HG02970 (cell line): ENCODE measurements around the gene CDK15.

Experiments used
- ATAC-seq: cut with Tn5 transposase; IDR thresholded peaks from one replicate; pipeline ENCODE4 v1.9.1; 2021; ENCODE audit warnings: mild to moderate bottlenecking, moderate library complexity, moderate number of reproducible peaks; ENCODE audit not compliant: unreplicated experiment, low FRiP score

The CDK15 gene

DNA sequence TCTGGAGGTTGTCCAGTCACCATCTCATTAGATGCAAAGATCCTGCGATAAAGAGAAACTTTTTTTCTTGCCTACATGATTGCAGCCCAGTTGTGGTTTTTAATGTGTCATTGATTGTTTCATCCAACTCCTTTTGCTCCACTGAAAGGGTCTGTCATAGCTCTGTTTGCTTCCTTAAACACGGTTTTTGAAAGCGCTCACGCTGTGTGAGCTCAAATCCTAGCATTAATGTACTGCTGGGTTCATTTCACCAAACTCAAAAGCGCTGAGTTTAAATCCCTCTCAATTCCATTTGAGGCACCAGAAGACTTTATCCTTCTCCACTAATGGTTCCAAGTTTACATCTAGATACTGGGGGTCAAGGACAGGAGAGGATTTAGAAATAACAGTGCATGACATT, 53.6 kb downstream of the CDK15 start:
- ATAC-seq: no peak

- no peak for ATAC-seq
Measured at GRCh38 chr2:201860636-201861066, 54.3 kb downstream of the CDK15 start.

- ATAC-seq: no peak
Measured at GRCh38 chr2:201862843-201863242, 56.5 kb downstream of the CDK15 start.

DNA sequence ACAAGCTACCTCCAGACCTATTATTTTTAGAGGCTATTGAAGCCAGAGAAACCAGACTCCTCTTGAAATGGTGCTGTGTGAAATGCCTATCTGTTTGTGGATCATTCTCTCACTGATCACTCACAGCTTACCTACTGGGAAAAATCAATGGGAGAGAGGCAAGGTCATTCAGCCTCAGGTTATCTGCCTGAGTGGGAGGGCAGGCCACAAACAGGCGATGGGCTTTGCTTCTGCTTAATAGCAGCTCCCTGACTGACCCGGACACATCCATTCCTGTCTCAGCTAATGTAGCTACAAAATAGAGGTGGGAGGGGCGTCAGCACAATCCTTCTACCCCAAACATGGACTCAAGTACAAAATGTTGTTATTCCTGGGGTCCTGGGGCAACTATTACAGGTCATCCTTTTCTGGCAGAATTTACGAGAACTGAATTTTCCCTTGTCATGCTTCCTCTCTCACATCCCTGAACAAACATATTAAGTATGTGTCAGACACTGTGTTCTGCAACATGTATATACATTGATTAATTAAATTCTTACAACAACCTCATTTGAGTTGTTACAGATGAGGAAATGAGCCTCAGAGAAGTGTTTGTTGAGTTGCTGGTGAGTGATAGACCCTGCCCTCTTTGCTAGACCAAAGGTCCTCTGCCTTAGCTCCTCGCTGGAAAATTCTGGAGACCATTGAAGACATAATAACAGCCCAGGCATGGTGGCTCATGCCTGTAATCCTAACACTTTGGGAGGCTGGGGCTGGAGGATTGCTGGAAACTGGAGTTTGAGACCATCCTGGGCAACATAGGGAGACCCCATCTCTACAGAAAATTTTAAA, 60.5 kb downstream of the CDK15 start:
- ATAC-seq: no peak

GRCh38 chr2:201871471-201871870, 65.1 kb downstream of the CDK15 start:
- no peak for ATAC-seq

DNA sequence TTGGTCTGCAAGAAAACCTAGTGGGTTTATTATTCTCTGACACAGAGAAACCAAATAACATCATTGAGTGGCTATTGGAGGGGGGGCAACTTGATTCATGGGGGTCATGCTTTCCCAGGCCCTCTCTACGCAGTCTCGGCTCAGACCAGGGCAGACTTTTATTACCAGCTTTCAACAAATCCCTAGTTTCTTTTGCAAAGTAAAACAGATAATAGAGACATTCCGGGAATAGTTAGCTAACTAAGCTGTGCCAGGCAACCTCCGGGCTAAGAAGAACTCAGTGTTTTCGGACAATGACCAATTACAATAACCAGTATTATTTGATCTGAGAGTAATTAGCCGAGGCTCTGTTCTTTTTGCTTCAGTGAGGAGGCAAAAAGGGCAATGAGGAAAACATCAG, 66.3 kb downstream of the CDK15 start:
- ATAC-seq: no peak

DNA sequence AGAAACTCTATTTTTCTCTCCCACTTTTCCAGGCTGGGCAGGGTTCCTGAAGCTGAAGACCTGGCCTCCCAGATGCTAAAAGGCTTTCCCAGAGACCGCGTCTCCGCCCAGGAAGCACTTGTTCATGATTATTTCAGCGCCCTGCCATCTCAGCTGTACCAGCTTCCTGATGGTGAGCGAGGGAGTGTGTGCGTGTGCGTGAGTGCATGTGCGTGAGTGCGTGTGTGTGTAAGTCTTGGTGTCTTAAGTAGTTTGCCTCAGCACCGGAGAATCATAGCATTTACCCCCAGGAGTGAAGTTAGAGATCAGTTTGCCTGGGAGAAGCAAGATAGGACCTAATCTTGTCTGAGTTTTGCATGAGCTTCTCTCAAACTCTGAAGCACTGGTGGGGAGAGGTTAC, 73.7 kb downstream of the CDK15 start:
- ATAC-seq: no peak

GRCh38 chr2:201880579-201880978, 74.2 kb downstream of the CDK15 start:
- no peak for ATAC-seq

DNA sequence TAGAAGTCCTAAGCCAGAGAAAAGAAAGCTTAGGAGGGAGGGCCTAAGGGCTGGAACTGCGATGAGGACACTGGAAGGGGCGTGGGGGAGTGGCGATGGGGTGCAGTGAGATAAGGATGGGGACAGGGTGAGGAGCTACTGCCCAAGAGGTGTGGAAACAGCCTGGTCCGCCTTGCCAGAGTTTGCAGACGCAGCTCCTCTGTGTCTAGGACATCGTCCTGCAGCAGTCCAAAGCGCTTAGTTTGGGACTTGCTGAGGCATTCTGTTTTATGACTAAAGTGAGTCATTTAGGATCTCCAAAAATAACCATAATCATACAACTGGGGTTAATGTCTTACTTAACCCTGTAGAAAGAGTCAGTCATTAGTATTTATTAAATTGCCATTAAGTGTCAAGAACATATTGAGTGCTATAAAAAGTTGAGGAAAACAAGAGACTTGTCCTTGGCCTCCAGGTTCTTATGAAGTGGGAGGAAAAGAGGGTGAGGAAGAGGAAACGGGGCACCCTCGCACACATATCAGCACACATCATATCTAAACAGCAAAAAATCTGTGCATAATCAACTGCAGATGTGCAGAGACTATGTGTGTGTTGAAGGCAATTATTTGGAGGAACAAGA, 74.8 kb downstream of the CDK15 start:
- no peak for ATAC-seq

DNA sequence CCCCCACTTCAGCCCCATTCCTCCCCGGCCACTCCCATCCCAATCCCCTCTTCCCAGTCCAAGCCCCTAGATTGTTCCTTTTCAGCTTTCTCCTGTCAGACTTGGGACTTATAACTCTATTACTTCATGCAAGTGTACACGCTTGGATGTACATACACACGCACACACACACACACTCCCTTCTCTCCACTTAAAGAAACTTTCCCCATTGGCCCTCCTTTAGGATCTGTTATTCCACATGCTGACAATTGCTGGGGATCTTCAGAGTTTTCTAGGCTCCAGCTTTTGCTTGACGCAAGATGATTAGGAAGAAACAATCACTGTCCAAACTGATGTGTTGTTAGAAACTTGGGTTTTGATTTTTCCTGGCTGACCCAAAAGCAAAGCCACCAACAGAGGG, 75.4 kb downstream of the CDK15 start:
- no peak for ATAC-seq

DNA sequence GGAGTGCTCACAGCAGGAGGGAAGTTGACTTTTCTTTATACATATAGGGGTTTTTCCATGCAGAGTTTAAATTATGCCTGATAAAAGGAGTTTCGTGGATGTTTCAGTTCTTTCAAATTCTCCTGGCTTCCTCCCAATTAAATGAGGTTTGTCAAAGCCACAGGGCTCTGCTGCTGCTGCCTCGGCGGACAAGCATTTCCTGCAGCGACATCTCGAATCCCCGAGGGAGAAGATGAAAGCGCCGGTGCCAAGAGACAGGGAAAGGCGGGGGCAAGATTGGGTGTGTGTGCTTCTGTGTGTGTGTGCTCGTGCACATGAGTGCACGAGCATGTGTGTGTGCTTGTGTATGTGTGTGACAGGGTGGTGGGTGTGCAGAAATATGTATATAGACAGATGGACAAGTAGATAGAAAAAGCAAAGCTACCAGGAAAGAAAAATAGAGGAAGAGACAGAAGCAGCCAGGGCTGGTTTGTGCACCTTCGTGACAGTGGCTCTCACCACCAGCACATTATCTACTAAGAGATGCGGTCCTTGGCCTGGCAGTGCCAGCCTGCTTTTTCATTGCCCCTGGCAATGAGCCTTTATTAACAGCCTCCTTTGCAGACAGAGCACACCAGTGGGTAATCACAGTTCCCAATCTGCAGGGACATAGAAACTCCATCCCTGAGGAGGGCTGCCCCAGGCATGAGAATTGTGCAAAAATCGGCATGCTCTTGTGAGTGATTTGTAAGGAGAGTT, 76.2 kb downstream of the CDK15 start:
- ATAC-seq: no peak

DNA sequence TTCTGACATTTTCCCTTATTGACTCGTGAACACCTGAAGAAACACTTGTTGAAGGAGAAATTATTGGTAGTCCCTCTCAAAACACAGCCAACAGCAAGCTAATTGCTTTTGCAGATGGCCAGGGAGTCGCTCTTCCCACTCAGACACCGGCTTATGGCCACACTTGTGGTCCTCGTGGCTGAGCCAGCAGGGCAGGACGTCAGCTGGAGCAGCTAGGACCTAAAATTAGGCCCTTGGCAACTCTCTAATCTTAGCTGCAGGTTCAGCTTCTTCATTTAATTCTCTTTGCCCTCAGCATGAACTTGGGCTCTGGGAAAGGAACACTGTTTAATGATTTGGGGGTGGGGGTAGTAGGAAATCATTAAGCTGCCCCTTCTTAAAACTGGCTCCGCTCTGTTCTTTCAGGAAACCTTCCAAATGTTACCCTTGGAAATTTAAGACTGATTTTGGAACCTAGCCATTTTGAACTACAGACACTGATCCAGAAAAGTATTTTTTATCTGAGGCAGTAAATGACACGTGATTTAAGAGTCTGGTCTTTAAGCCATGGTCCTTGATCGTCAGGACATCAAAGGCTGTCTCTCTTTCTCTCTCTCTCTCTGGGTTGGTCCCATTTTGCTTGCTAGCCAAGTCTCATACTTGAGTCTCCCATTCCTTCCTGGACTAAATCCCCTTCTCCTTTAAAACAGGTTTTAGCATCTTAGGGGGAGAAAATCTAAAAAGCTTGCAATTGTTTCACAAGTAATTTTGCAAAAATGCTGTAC, 77.5 kb downstream of the CDK15 start:
- no peak for ATAC-seq

DNA sequence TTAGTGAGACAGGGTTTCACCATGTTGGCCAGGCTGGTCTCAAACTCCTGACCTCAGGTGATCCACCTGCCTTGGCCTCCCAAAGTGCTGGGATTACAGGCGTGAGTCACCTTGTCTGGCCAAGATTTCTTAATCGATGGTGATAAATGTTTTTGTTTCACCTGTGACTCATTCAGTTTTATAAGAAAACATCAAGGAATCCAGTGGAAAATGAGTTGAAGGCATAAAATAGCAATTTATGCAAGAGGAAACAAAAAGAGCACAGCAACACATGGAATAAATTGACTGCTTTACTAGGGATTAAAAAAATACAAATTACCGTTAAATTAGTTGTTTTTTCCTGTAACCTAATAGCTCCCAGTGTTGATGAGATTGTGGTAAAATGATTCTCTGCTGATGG, 80.2 kb downstream of the CDK15 start:
- no peak for ATAC-seq

DNA sequence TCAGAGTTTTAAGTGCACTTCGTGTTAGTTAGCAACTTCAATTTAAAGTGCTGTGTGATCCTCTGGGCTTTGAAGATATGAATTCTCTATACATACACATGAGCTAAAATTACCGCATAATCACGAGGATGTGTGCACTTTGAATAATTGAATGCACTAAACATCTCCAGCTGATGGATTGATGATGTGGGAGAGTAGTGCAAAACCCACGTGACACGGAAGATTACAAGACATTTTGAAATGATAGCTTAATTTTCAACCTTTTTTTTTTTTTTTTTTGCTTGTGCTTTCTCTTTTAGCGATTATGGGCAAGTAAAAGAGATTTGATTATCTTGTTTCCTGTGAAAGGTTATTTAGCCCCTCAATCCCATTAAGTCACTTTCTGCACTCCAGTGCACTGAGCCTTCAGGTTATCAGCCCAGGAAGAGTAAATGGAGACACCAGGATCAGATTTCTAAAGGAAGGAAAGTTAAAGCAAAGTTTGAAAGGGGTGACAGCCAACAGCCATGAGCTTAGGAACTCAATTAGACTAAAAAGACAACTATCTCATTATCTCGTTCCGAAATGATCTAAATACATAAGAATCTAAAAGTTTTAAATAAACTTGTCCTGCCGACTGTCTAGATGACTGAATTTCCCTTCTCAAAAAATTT, 81.6 kb downstream of the CDK15 start:
- ATAC-seq: no peak

GRCh38 chr2:201888426-201888800, 82.1 kb downstream of the CDK15 start:
- no peak for ATAC-seq

DNA sequence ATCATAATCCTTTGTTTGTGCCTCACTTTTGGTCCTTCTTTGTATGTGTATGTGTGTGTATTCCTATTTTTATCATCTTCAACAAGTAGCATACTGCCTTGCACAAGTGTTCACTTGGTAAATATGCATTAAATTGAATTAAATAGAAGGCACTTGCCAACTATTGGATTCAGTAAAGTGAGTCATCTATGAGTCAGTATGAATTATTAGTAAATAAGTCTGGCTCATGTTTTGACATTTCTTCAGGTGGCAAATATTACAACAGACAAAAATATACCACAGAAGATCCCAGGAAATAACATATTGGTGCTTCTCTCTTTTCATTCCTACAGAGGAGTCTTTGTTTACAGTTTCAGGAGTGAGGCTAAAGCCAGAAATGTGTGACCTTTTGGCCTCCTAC, 84.1 kb downstream of the CDK15 start:
- no peak for ATAC-seq

DNA sequence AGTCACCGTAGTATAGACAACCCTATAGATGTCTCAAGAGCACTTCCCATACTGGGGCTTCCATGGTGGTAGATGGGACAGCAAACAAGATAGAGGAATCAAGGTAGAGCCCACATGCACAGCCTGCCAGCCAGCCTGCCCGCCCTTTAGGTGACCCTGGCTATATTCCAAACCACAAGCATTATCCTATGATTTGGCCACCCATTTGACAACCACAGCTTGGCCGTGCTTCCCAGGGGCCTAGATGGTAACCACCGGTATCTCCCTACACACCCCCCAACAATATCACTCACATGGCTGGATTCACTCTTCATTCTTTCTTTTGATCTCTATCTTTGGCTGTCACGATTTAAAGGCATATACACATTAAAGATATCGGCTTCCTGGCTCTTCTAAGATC, 85.3 kb downstream of the CDK15 start:
- no peak for ATAC-seq

DNA sequence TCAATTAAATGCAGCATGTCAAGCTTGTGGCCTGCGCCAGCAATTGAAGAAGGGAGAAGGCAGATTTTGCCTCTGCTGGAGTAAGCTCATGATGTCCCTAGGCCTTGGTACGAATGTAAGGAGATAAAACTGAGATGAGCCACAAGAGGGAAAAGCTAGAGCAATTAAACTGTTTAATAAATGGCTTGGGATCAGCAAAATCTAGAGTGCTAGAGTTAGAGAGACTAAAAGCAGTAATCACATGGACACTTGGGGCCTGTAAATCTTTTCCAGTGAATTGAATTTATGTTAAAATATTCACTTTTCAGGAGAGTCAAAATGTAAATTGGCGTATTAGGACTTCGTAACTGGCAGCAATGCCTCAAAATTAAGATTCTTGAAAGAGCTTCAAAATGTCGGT, 86.2 kb downstream of the CDK15 start:
- no peak for ATAC-seq

DNA sequence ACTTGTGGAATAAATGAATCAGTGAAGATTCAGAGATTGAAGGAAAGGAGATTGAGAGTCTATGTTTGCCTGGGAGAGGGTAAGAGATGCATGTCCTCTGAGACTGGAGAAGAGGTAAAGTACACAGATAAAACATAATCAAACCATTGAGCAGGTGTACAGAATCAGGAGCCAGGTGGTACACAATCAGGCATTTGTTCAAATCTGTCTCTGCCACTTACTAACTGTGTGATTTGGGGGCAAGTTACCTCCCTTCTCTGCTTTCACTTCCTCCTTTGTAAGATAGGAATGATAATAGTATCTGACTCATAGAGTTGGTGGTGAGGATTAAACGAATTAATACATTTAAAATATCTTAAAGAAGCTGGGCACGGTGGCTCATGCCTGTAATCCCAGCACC, 94.0 kb downstream of the CDK15 start:
- ATAC-seq: no peak

- ATAC-seq: no peak
Measured at GRCh38 chr2:201901786-201902185, 95.4 kb downstream of the CDK15 start.
